Measurements from ENCODE around the gene ADA. TPM values are rescaled to one million over a fixed set of nuclear protein-coding genes. Genes with fewer than 3 reads are reported as not detected.
"Not testable (repeated sequence)": the region's sequence is repeated elsewhere in the genome, so short reads cannot be mapped to it uniquely, and the experiment has no call there.

Gene ADA
- total RNA-seq, 1 donor from 2014 or later: 7.3 TPM

GRCh38 chr20:44678990-44679611, 27.6 kb upstream of the ADA start:
- DNase-seq: no peak

- no peak for DNase-seq
Measured at GRCh38 chr20:44678242-44678641, 26.7 kb upstream of the ADA start.

- not testable (repeated sequence) for DNase-seq
Measured at GRCh38 chr20:44672318-44672902, 20.9 kb upstream of the ADA start.

GRCh38 chr20:44671541-44671940, 20.0 kb upstream of the ADA start:
- not testable (repeated sequence) for DNase-seq

GRCh38 chr20:44670851-44671250, 19.4 kb upstream of the ADA start:
- DNase-seq: not testable (repeated sequence)

- DNase-seq: no peak
Measured at GRCh38 chr20:44666066-44666465, 14.6 kb upstream of the ADA start.

GRCh38 chr20:44664131-44664530, 12.6 kb upstream of the ADA start:
- DNase-seq: no peak

GRCh38 chr20:44662261-44662660, 10.8 kb upstream of the ADA start:
- no peak for DNase-seq

- no peak for DNase-seq
Measured at GRCh38 chr20:44660581-44660980, 9.1 kb upstream of the ADA start.

GRCh38 chr20:44659931-44660330, 8.4 kb upstream of the ADA start:
- no peak for DNase-seq

- no peak for DNase-seq
Measured at GRCh38 chr20:44658810-44659209, 7.3 kb upstream of the ADA start.

GRCh38 chr20:44657875-44658274, 6.4 kb upstream of the ADA start:
- DNase-seq: no peak

GRCh38 chr20:44656448-44656847, 4.9 kb upstream of the ADA start:
- no peak for DNase-seq

- DNase-seq: not testable (repeated sequence)
Measured at GRCh38 chr20:44654210-44654609, 2.7 kb upstream of the ADA start.

GRCh38 chr20:44653546-44653945, 2.0 kb upstream of the ADA start:
- no peak for DNase-seq

- DNase-seq: no peak
Measured at GRCh38 chr20:44651434-44651683, 140 bp downstream of the ADA start.

GRCh38 chr20:44650771-44651433, 597 bp downstream of the ADA start:
- DNase-seq: no peak

- DNase-seq: no peak
Measured at GRCh38 chr20:44649976-44650375, 1.5 kb downstream of the ADA start.

GRCh38 chr20:44649126-44649525, 2.4 kb downstream of the ADA start:
- no peak for DNase-seq

- DNase-seq: no peak
Measured at GRCh38 chr20:44648579-44648978, 2.9 kb downstream of the ADA start.

GRCh38 chr20:44648068-44648467, 3.4 kb downstream of the ADA start:
- DNase-seq: no peak

- DNase-seq: no peak
Measured at GRCh38 chr20:44646641-44647274, 4.7 kb downstream of the ADA start.

- peak; percentile 71 for DNase-seq
Measured at GRCh38 chr20:44646023-44646640, 5.4 kb downstream of the ADA start.

Measured in tongue (tissue), 2 donors.